MM.1S (cell line): ENCODE measurements around the gene RPS18.
A peak's percentile ranks its signal among the peaks of the same experiment; 100 is the strongest.

Experiments used
- DNase-seq: peaks from one replicate; pipeline ENCODE4 v3.0.0-alpha.2; 2015
- H2AFZ ChIP-seq: fragments of 300-600 bp; sonication (generic); 2 replicates; pipeline ENCODE4 v1.6.0; 2016; ENCODE audit warnings: antibody characterized with exemption, low read length
- H3F3A ChIP-seq: fragments of 300-600 bp; sonication (generic); 2 replicates; pipeline ENCODE4 v1.6.1; 2016; ENCODE audit warnings: mild to moderate bottlenecking, antibody characterized with exemption, low read length, moderate library complexity, mixed read lengths; ENCODE audit not compliant: insufficient read depth
- H3K27ac ChIP-seq: fragments of 300-600 bp; sonication (generic); 2 replicates; pipeline ENCODE4 v1.5.1; 2016; ENCODE audit warnings: mild to moderate bottlenecking, low read length
- H3K27me3 ChIP-seq: fragments of 300-600 bp; sonication (generic); replicated peaks from 2 replicates; pipeline ENCODE4 v1.6.0; 2016; ENCODE audit warnings: low read length; ENCODE audit not compliant: insufficient read depth
- H3K36me3 ChIP-seq: fragments of 300-600 bp; sonication (generic); replicated peaks from 2 replicates; pipeline ENCODE4 v1.6.1; 2016; ENCODE audit warnings: mild to moderate bottlenecking, low read length, mixed read lengths; ENCODE audit not compliant: insufficient read depth
- H3K4me1 ChIP-seq: fragments of 300-600 bp; sonication (generic); 2 replicates; pipeline ENCODE4 v1.6.1; 2016; ENCODE audit warnings: low read length, mixed read lengths
- H3K4me2 ChIP-seq: fragments of 300-600 bp; sonication (generic); 2 replicates; pipeline ENCODE4 v1.6.0; 2016; ENCODE audit warnings: low read depth, low read length
- H3K4me3 ChIP-seq: fragments of 300-600 bp; sonication (generic); 2 replicates; pipeline ENCODE4 v1.5.1; 2016; ENCODE audit warnings: low read length, mixed read lengths
- H3K79me2 ChIP-seq: fragments of 300-600 bp; sonication (generic); 2 replicates; pipeline ENCODE4 v1.6.1; 2016; ENCODE audit warnings: mixed run types, low read length, mixed read lengths
- H3K9ac ChIP-seq: fragments of 300-600 bp; sonication (generic); 2 replicates; pipeline ENCODE4 v1.6.1; 2016; ENCODE audit warnings: low read length, mixed read lengths
- H3K9me2 ChIP-seq: fragments of 300-600 bp; sonication (generic); replicated peaks from 2 replicates; pipeline ENCODE4 v1.6.1; 2016; ENCODE audit warnings: mild to moderate bottlenecking, low read length, mixed read lengths; ENCODE audit not compliant: insufficient read depth
- H3K9me3 ChIP-seq: fragments of 300-600 bp; sonication (generic); replicated peaks from 2 replicates; pipeline ENCODE4 v1.6.1; 2016; ENCODE audit warnings: mild to moderate bottlenecking, low read length, mixed read lengths; ENCODE audit not compliant: insufficient read depth
- H4K20me1 ChIP-seq: fragments of 300-600 bp; sonication (generic); 2 replicates; pipeline ENCODE4 v1.6.1; 2016; ENCODE audit warnings: mild to moderate bottlenecking, low read length, moderate library complexity, mixed read lengths; ENCODE audit not compliant: insufficient read depth
- CTCF ChIP-seq: fragments of 300-600 bp; sonication (generic); IDR thresholded peaks from 2 replicates; pipeline ENCODE4 v1.5.1; 2016; ENCODE audit warnings: antibody characterized with exemption, low read length, mixed read lengths
- EZH2 ChIP-seq: fragments of 300-600 bp; sonication (generic); optimal IDR thresholded peaks from 2 replicates; pipeline ENCODE3; 2017; ENCODE audit warnings: low read depth, mild to moderate bottlenecking, antibody characterized with exemption, low read length, mixed read lengths
- EZH2phosphoT487 ChIP-seq: fragments of 300-600 bp; sonication (generic); IDR thresholded peaks from 2 replicates; pipeline ENCODE4 v1.6.1; 2018; ENCODE audit warnings: antibody characterized with exemption, low read length

The RPS18 gene

GRCh38 chr6:33299237-33299944 lies 27.5 kb downstream of the RPS18 start:
- no peaks in the 10 kb centered on the region for H3K27me3 ChIP-seq
- peak overlapping the region; percentile 94 for H3K4me3 ChIP-seq
- no peaks in the 10 kb centered on the region for H4K20me1 ChIP-seq
- no peaks in the 10 kb centered on the region for H3K36me3 ChIP-seq
- peak overlapping the region; percentile 68 for H2AFZ ChIP-seq
- H3F3A ChIP-seq: peaks cover 25% of the 10 kb centered on the region
- peaks cover 7% of the 10 kb centered on the region for H3K4me1 ChIP-seq
- H3K9me2 ChIP-seq: no peaks in the 10 kb centered on the region
- peak overlapping the region; percentile 96 for H3K9ac ChIP-seq
- no peaks in the 10 kb centered on the region for H3K9me3 ChIP-seq
- peak overlapping the region; percentile 96 for H3K27ac ChIP-seq
- DNase-seq: peak; percentile 95
- peak overlapping the region; percentile 99 for H3K4me2 ChIP-seq
- TF ChIP-seq EZH2phosphoT487: no peak
- TF ChIP-seq EZH2: no peak
- peak; percentile 76 for TF ChIP-seq CTCF
- H3K79me2 ChIP-seq: peaks cover 18% of the 10 kb centered on the region

GRCh38 chr6:33301877-33302276 lies 30.0 kb downstream of the RPS18 start:
- Histone ChIP-seq H3K4me2 (no peak overlapping the region), H3K9me2 (no peaks in the 10 kb centered on the region), H3K36me3 (no peaks in the 10 kb centered on the region), H4K20me1 (no peaks in the 10 kb centered on the region), H3K9ac (no peak overlapping the region), H3K27me3 (no peaks in the 10 kb centered on the region), H3K27ac (no peak overlapping the region), H3K4me1 (peaks cover 7% of the 10 kb centered on the region), H3F3A (peaks cover 25% of the 10 kb centered on the region), H3K9me3 (no peaks in the 10 kb centered on the region), H3K4me3 (no peak overlapping the region), H3K79me2 (peaks cover 41% of the 10 kb centered on the region), H2AFZ (no peak overlapping the region)
- TF ChIP-seq EZH2phosphoT487: no peak
- TF ChIP-seq CTCF: no peak
- TF ChIP-seq EZH2: no peak
- no peak for DNase-seq

GRCh38 chr6:33304216-33304615 lies 32.3 kb downstream of the RPS18 start:
- no peak overlapping the region for H3K9ac ChIP-seq
- TF ChIP-seq CTCF (no peak), EZH2phosphoT487 (no peak), EZH2 (no peak)
- H3K27ac ChIP-seq: no peak overlapping the region
- no peak overlapping the region for H3K4me2 ChIP-seq
- no peaks in the 10 kb centered on the region for H3K27me3 ChIP-seq
- H3K36me3 ChIP-seq: no peaks in the 10 kb centered on the region
- no peaks in the 10 kb centered on the region for H3K9me3 ChIP-seq
- peaks cover 13% of the 10 kb centered on the region for H3F3A ChIP-seq
- H3K4me3 ChIP-seq: no peak overlapping the region
- DNase-seq: no peak
- H4K20me1 ChIP-seq: no peaks in the 10 kb centered on the region
- H3K79me2 ChIP-seq: peaks cover 49% of the 10 kb centered on the region
- no peak overlapping the region for H2AFZ ChIP-seq
- 0 out of 2 replicates have a peak, but pooled peaks cover 3% of the 10 kb centered on the region for H3K4me1 ChIP-seq
- H3K9me2 ChIP-seq: no peaks in the 10 kb centered on the region
